HL-60 (cell line): ENCODE results near the gene RAX2.

ENCODE experiments used
- CTCF ChIP-seq: IDR thresholded peaks from one replicate; pipeline ENCODE4 v1.5.1; 2011; ENCODE audit warnings: low read length, control low read depth, inconsistent platforms; ENCODE audit not compliant: insufficient read depth
- POLR2AphosphoS5 ChIP-seq: IDR thresholded peaks from 2 replicates; pipeline ENCODE4 v1.6.1; 2012; ENCODE audit warnings: low read depth
- REST ChIP-seq: IDR thresholded peaks from 2 replicates; pipeline ENCODE4 v1.6.1; 2012; ENCODE audit warnings: low read depth; ENCODE audit not compliant: insufficient replicate concordance
- SPI1 ChIP-seq: IDR thresholded peaks from 2 replicates; pipeline ENCODE4 v1.6.1; 2012; ENCODE audit warnings: low read depth, mild to moderate bottlenecking, borderline replicate concordance

- peak; percentile 19; the same call in 1 of the 2 replicates for TF ChIP-seq POLR2AphosphoS5
- TF ChIP-seq CTCF = no peak
- no peak for TF ChIP-seq SPI1
- no peak for TF ChIP-seq REST
These were observed 4.5 kb upstream of the RAX2 start for GRCh38 chr19:3776479-3777040.
